HAP-1 (cell line): Measurements from ENCODE around the gene TMEM273.

Experiments
- DNase-seq, 2 experiments: peaks; one replicate each; pipeline ENCODE4 v3.0.0-alpha.2; 2016 to 2020; ENCODE audit warnings: low spot score in 2 of 2
- H3K27me3 ChIP-seq: fragments of 250-450 bp; sonication (Bioruptor Pico); 2 replicates; pipeline ENCODE4 v1.5.1; 2020; ENCODE audit warnings: low read depth, mild to moderate bottlenecking, moderate library complexity
- H3K36me3 ChIP-seq: fragments of 250-450 bp; sonication (Bioruptor Pico); replicated peaks from 2 replicates; pipeline ENCODE4 v1.5.1; 2020; ENCODE audit warnings: mild to moderate bottlenecking
- H3K4me1 ChIP-seq: fragments of 250-450 bp; sonication (Bioruptor Pico); 2 replicates; pipeline ENCODE4 v1.5.1; 2020; ENCODE audit warnings: mild to moderate bottlenecking
- H3K4me3 ChIP-seq: fragments of 250-450 bp; sonication (Bioruptor Pico); 2 replicates; pipeline ENCODE4 v1.5.1; 2020; ENCODE audit warnings: mild to moderate bottlenecking, moderate library complexity
- H3K9me3 ChIP-seq: fragments of 250-450 bp; sonication (Bioruptor Pico); 2 replicates; pipeline ENCODE4 v1.5.1; 2020; ENCODE audit warnings: mild to moderate bottlenecking, moderate library complexity
- in situ Hi-C: fragments of 300-500 bp; cut with MboI; formaldehyde crosslinking; loops from 3 replicates; pipeline ENCODE4 v1.14.3; 2020; ENCODE audit warnings: low sequenced_read_pairs, inconsistent platforms, mixed read lengths

Gene TMEM273

GRCh38 chr10:49111320-49111698 lies 76.9 kb downstream of the TMEM273 start:
- in situ Hi-C loops: no loop called here
- no peaks in the 10 kb centered on the region for H3K27me3 ChIP-seq
- no peak overlapping the region for H3K4me3 ChIP-seq
- no peaks in the 10 kb centered on the region for H3K36me3 ChIP-seq
- DNase-seq: no peak
- no peaks in the 10 kb centered on the region for H3K9me3 ChIP-seq
- H3K4me1 ChIP-seq: no peaks in the 10 kb centered on the region

GRCh38 chr10:49110684-49111319 lies 77.4 kb downstream of the TMEM273 start:
- no peak for DNase-seq
- Histone ChIP-seq H3K4me1 (no peaks in the 10 kb centered on the region), H3K9me3 (no peaks in the 10 kb centered on the region), H3K4me3 (no peak overlapping the region), H3K36me3 (no peaks in the 10 kb centered on the region), H3K27me3 (no peaks in the 10 kb centered on the region)
- in situ Hi-C loops: no loop called here

- no peak for DNase-seq
- H3K36me3 ChIP-seq: no peaks in the 10 kb centered on the region
- no peaks in the 10 kb centered on the region for H3K4me1 ChIP-seq
- no peaks in the 10 kb centered on the region for H3K9me3 ChIP-seq
- in situ Hi-C loops: no loop called here
- no peak overlapping the region for H3K4me3 ChIP-seq
- H3K27me3 ChIP-seq: no peaks in the 10 kb centered on the region
These were observed 78.4 kb downstream of the TMEM273 start for GRCh38 chr10:49109669-49110340.

- in situ Hi-C loops: no loop called here
- no peaks in the 10 kb centered on the region for H3K36me3 ChIP-seq
- H3K4me3 ChIP-seq: no peak overlapping the region
- no peaks in the 10 kb centered on the region for H3K4me1 ChIP-seq
- H3K27me3 ChIP-seq: no peaks in the 10 kb centered on the region
- no peak for DNase-seq
- no peaks in the 10 kb centered on the region for H3K9me3 ChIP-seq
These were observed 79.5 kb downstream of the TMEM273 start for GRCh38 chr10:49108656-49109055.

GRCh38 chr10:49107887-49108267 lies 80.3 kb downstream of the TMEM273 start:
- Histone ChIP-seq H3K4me3 (no peak overlapping the region), H3K36me3 (no peaks in the 10 kb centered on the region), H3K27me3 (no peaks in the 10 kb centered on the region), H3K9me3 (no peaks in the 10 kb centered on the region), H3K4me1 (no peaks in the 10 kb centered on the region)
- DNase-seq: no peak
- in situ Hi-C loops: no loop called here

GRCh38 chr10:49107111-49107886 lies 80.9 kb downstream of the TMEM273 start:
- H3K36me3 ChIP-seq: no peaks in the 10 kb centered on the region
- H3K4me1 ChIP-seq: no peaks in the 10 kb centered on the region
- H3K4me3 ChIP-seq: no peak overlapping the region
- H3K9me3 ChIP-seq: no peaks in the 10 kb centered on the region
- DNase-seq: no peak
- no peaks in the 10 kb centered on the region for H3K27me3 ChIP-seq
- in situ Hi-C loops: no loop called here

GRCh38 chr10:49106451-49106850 lies 81.7 kb downstream of the TMEM273 start:
- no peaks in the 10 kb centered on the region for H3K36me3 ChIP-seq
- H3K9me3 ChIP-seq: no peaks in the 10 kb centered on the region
- no peak for DNase-seq
- no peaks in the 10 kb centered on the region for H3K4me1 ChIP-seq
- H3K27me3 ChIP-seq: no peaks in the 10 kb centered on the region
- no peak overlapping the region for H3K4me3 ChIP-seq
- in situ Hi-C loops: no loop called here

- no peak for DNase-seq
- no peaks in the 10 kb centered on the region for H3K27me3 ChIP-seq
- no peaks in the 10 kb centered on the region for H3K4me1 ChIP-seq
- no peak overlapping the region for H3K4me3 ChIP-seq
- in situ Hi-C loops: no loop called here
- H3K36me3 ChIP-seq: no peaks in the 10 kb centered on the region
- no peaks in the 10 kb centered on the region for H3K9me3 ChIP-seq
These were observed 83.1 kb downstream of the TMEM273 start for GRCh38 chr10:49105076-49105475.
